ENCODE data around the gene POU2F1.

The POU2F1 gene

DNA sequence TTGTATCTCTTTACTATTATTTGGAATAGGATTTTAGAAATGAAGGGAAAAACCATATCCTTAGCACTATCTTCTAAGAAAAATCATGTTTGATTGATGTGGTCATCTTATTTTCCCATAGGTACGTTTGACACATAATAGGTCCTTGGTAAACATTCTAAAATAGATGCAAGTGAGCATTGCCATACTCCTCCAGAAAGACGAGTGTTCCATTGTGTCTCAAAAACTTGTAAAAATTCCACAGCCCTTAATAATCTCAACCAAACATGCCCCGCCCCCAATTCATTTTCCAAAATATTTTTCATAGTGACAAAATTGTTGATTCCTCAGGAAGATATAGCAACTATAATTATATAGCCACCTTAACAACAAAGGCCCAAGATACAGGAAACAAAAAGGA, 184.2 kb downstream of the POU2F1 start:
- no peak for DNase-seq (ENCODE audit: low spot score)
- TF ChIP-seq, protein P1, sequence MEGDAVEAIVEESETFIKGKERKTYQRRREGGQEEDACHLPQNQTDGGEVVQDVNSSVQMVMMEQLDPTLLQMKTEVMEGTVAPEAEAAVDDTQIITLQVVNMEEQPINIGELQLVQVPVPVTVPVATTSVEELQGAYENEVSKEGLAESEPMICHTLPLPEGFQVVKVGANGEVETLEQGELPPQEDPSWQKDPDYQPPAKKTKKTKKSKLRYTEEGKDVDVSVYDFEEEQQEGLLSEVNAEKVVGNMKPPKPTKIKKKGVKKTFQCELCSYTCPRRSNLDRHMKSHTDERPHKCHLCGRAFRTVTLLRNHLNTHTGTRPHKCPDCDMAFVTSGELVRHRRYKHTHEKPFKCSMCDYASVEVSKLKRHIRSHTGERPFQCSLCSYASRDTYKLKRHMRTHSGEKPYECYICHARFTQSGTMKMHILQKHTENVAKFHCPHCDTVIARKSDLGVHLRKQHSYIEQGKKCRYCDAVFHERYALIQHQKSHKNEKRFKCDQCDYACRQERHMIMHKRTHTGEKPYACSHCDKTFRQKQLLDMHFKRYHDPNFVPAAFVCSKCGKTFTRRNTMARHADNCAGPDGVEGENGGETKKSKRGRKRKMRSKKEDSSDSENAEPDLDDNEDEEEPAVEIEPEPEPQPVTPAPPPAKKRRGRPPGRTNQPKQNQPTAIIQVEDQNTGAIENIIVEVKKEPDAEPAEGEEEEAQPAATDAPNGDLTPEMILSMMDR (IDR thresholded peaks at IDR 0.05; ENCODE audit: borderline replicate concordance, control extremely low read depth, extremely low read depth, insufficient read depth, missing control alignments), result no peak
- in situ Hi-C loops (cut with MboI; ENCODE audit: low sequenced_read_pairs, unreplicated experiment), result no loop called here

DNA sequence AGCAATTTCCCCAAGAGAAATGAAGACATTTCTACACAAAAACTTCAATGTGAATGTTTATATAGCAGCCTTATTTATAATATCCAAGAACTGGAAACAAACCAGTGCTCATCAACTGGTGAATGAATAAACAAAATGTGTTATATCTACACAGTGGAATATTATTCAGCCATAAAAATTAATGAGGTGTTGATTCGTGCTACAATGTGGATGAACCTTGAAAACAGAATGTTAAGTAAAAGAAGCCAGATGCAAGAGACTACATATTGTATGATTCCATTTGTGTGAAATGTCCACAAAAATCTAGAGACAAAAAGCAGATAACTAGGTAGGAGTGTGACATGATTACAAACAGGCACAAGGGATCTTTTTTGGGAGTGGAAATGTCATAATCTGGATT, 187.7 kb downstream of the POU2F1 start:
- in situ Hi-C loops (cut with MboI; ENCODE audit: low sequenced_read_pairs, unreplicated experiment), result no loop called here
- TF ChIP-seq, protein P1 (IDR thresholded peaks at IDR 0.05; ENCODE audit: borderline replicate concordance, control extremely low read depth, extremely low read depth, insufficient read depth, missing control alignments), result no peak

GRCh38 chr1:167409183-167409582, 188.5 kb downstream of the POU2F1 start:
- TF ChIP-seq, protein P1 (IDR thresholded peaks at IDR 0.05; ENCODE audit: borderline replicate concordance, control extremely low read depth, extremely low read depth, insufficient read depth, missing control alignments), result peak; percentile 21
- no peak for DNase-seq (ENCODE audit: low spot score)
- in situ Hi-C loops (cut with MboI; ENCODE audit: low sequenced_read_pairs, unreplicated experiment), result no loop called here

More for the DNA sequence above, 187.7 kb downstream of the POU2F1 start:
- DNase-seq (ENCODE audit: low spot score), result no peak

GRCh38 chr1:167412072-167412471, 191.4 kb downstream of the POU2F1 start:
- in situ Hi-C loops (cut with MboI; ENCODE audit: low sequenced_read_pairs, unreplicated experiment), result no loop called here
- no peak for DNase-seq (ENCODE audit: low spot score)
- TF ChIP-seq, protein P1 (IDR thresholded peaks at IDR 0.05; ENCODE audit: borderline replicate concordance, control extremely low read depth, extremely low read depth, insufficient read depth, missing control alignments), result no peak

DNA sequence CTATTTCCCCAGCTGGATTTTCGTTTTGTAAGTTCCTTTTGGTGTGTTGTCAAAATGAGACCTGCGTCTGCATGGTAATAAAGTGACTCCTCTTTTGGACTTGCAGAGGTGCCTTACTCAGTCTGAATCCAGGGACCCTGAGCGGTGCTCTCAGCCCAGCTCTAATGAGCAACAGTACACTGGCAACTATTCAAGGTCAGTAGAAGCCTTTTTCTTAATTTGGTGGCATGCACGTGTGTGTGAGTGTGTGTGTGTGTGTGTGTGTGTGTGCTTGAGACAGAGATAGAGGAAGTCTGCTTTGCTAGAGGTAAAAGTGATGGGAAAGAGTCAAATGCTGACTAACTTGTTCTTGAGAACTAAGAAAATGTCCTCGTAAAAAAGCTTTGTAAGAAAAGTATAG, 192.2 kb downstream of the POU2F1 start:
- TF ChIP-seq, protein P1 (IDR thresholded peaks at IDR 0.05; ENCODE audit: borderline replicate concordance, control extremely low read depth, extremely low read depth, insufficient read depth, missing control alignments), result no peak

DNA sequence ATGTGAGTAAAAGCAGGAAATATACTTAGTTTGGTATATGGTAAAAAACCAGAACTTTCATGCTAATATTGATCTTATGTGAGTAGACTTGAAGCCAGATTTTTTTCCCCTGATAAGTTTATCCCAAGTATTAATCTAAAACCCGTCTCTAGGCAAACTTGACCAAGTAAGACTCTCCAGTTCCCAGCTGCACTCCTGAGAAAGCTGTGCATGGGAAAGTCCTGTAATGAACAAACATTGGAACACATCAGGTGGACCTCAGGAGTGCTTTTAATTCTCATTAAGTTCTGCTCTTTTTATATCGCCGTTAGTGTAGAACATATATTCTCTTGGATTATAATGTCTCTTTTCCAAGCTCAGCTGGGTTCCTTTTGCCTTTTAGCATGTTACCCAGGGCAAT, 192.6 kb downstream of the POU2F1 start:
- in situ Hi-C loops (cut with MboI; ENCODE audit: low sequenced_read_pairs, unreplicated experiment), result no loop called here
- TF ChIP-seq, protein P1 (IDR thresholded peaks at IDR 0.05; ENCODE audit: borderline replicate concordance, control extremely low read depth, extremely low read depth, insufficient read depth, missing control alignments), result no peak
- DNase-seq (ENCODE audit: low spot score), result no peak

More for the DNA sequence above, 192.2 kb downstream of the POU2F1 start:
- in situ Hi-C loops (cut with MboI; ENCODE audit: low sequenced_read_pairs, unreplicated experiment), result no loop called here
- no peak for DNase-seq (ENCODE audit: low spot score)

DNA sequence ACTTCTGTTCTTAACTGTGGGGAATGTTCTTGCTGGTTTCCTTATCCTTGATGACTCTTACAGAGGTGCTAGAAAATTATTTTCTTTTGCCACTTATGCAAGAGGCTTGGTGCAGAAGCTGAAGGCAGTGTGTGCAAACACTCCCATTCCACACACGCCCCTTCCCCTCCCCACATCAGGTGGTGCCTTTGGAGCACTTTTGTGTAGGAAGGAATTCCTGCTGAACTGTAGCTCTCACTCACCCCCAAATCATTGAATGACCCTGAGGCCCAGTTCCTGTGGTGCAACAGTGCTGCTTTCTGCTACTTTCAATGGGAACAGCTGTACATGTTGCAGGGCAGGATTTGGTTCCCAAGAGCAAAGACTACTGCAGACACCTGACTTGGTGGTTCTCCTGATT, 195.8 kb downstream of the POU2F1 start:
- no peak for DNase-seq (ENCODE audit: low spot score)
- TF ChIP-seq, protein P1 (IDR thresholded peaks at IDR 0.05; ENCODE audit: borderline replicate concordance, control extremely low read depth, extremely low read depth, insufficient read depth, missing control alignments), result no peak
- in situ Hi-C loops (cut with MboI; ENCODE audit: low sequenced_read_pairs, unreplicated experiment), result no loop called here
